GM12865 (cell line): ENCODE data around the gene KCNQ4.
A peak's percentile ranks its signal among the peaks of the same experiment; 100 is the strongest.

Experiments used
- DNase-seq: peaks from one replicate; pipeline ENCODE4 v3.0.0; 2010; ENCODE audit warnings: low read depth
- H3K4me3 ChIP-seq: 2 replicates; pipeline ENCODE4 v1.5.1; 2011; ENCODE audit warnings: mild to moderate bottlenecking, low read depth, low read length, control low read depth
- TF ChIP-seq, protein P1 (sequence below): IDR thresholded peaks from 2 replicates; pipeline ENCODE4 v1.5.1; 2011; ENCODE audit warnings: low read length, control low read depth, low read depth, inconsistent platforms; ENCODE audit not compliant: insufficient read depth; ENCODE audit errors: missing control alignments

The KCNQ4 gene

DNA sequence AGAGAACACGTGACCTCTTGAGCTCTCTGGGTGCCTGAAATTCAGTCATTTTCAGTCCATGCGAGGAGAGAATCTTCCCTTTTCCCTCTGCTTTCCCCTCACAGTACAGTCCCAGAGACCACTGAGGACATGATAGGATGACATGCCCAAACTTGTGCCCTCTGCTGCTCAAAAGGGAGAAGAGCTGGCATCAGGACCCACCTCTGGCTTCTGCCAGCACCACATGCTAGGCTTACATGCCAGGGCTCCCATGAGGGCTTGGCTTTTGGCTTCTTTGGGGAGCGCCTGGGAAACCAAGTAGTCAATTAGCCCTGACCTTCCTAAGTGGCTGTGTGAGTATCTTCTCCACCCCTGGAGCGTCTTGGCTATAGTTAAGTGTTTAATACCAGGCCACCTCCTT, 13.8 kb upstream of the KCNQ4 start:
- H3K4me3 ChIP-seq = no peak overlapping the region
- TF ChIP-seq, protein P1, sequence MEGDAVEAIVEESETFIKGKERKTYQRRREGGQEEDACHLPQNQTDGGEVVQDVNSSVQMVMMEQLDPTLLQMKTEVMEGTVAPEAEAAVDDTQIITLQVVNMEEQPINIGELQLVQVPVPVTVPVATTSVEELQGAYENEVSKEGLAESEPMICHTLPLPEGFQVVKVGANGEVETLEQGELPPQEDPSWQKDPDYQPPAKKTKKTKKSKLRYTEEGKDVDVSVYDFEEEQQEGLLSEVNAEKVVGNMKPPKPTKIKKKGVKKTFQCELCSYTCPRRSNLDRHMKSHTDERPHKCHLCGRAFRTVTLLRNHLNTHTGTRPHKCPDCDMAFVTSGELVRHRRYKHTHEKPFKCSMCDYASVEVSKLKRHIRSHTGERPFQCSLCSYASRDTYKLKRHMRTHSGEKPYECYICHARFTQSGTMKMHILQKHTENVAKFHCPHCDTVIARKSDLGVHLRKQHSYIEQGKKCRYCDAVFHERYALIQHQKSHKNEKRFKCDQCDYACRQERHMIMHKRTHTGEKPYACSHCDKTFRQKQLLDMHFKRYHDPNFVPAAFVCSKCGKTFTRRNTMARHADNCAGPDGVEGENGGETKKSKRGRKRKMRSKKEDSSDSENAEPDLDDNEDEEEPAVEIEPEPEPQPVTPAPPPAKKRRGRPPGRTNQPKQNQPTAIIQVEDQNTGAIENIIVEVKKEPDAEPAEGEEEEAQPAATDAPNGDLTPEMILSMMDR = peak; percentile 21
- DNase-seq = no peak

DNA sequence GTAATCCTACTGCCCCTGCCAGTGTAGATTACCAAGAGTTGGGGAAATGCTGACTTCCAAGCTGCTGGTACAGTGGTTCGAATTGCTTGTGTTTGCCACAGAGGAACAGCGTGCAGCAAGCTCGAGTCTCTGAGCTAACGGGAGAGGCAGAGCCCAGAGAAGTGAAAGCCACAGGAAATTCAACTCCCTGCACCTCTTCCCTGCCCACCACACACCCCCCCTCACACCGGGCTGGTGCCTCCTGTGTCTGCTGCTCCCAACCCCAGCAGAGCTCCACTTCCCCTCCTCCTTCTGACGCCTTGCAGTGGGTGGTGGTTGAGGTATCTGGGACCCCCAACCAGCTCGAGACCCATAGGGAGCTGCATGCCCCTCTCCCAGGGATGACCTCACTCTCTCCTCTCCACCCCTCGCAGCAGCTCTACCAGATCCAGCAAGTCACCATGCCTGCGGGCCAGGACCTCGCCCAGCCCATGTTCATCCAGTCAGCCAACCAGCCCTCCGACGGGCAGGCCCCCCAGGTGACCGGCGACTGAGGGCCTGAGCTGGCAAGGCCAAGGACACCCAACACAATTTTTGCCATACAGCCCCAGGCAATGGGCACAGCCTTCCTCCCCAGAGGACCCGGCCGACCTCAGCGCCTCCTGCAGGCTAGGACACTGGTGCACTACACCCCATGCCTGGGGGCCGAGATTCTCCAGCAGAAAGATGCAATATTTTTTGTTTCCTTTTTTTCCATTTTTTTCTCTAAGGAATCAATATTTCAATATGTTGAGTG, 13.1 kb upstream of the KCNQ4 start:
- no peak for DNase-seq
- TF ChIP-seq, protein P1 = no peak
- no peak overlapping the region for H3K4me3 ChIP-seq

DNA sequence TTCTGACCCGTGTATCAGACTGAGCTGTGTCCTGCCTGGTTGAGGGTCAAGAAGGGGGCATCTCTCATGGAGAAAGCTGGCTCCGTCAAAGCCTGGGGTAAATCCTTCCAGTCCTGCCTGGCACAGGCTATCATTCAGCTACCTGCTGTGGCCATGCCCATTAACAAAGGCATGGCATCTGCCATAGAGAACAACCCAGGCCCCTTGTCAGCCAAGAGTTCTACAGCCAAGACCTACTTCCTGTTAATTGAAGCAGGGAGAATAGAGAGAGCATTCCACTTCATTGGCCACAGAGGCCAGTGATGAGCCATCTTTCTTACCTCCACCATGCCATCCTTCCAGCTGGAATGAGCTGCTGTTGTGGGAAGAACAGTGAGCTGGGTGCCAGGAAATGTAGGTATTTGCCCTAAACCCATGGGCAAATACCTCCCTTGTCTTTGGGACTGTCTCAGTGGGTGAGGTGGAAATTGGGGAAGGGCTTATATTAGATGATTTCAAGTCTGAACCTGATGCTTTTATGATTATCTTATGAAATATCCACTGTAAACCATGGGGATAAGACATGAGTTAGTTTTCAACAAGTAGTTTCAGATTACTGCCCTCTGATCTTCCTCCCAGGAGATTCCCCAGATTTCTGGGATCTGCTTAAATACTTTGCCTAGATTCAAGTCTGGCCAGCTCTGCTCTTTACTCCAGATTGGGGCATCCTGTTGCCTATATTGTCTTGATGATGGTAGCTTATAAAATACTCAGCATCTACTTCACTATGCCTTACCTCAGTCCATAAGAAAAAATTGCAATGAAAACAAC, 11.2 kb upstream of the KCNQ4 start:
- TF ChIP-seq, protein P1 = no peak
- DNase-seq = no peak
- no peak overlapping the region for H3K4me3 ChIP-seq

DNA sequence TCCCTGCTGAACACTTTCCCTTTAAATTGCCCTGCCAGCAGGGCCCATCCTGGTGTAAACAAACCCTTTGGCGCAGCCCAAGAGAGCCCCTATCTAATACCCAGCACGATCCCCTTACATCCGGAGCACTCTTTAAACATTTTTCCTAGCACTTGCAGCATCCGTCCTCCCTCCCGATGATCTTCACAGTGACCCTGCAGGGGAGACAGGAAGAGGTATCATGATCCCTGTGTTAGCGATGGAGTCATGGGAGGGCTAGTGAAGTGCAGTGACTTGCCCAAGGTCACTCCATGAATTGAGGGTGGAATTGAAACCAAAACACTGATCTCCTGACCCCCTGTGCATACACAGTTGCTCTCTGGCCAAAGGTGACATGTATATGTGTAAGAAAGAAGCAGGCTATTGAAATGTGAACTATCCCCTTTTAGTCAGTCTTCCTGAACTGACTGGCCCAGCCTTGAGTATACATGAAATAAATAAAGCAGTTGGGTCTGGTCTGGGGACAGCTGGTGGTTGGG, 9.8 kb upstream of the KCNQ4 start:
- TF ChIP-seq, protein P1 = no peak
- DNase-seq = no peak
- H3K4me3 ChIP-seq = no peak overlapping the region

DNA sequence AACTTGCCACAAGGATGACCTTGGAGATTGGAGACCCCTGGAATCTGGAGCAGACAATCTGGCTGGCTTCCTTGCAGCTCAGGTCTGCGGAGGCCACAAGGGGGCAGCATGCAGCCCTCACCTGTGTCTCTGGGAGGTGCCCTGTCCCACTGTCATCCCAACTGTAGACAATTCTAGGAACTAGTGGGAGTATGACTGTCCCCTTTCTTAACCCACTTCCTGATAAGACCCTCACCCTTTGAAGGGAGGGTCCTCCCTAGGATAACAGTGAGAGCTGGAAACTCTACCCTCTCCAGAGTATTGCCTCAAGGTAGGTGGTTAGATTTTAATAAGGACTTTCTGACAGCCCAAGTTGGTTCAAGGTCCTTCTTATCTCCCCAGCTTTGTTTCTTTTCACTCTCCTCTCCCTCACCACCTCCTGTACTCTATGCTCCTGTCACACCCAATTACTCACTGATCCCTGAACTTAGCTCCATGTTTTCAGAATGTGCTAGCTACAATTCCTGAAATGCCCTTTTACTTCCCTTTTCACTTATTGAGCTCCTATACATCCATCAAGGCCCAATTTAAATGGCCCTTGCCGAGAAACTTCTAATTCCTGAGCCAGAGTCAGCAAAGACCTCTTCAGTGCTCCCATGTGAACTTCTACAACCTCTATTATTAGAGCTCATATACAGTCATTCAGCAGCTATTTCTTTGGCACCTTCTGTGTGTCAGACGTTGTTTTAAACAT, 9.2 kb upstream of the KCNQ4 start:
- DNase-seq = peak; percentile 69
- H3K4me3 ChIP-seq = no peak overlapping the region
- TF ChIP-seq, protein P1 = peak; percentile 95

DNA sequence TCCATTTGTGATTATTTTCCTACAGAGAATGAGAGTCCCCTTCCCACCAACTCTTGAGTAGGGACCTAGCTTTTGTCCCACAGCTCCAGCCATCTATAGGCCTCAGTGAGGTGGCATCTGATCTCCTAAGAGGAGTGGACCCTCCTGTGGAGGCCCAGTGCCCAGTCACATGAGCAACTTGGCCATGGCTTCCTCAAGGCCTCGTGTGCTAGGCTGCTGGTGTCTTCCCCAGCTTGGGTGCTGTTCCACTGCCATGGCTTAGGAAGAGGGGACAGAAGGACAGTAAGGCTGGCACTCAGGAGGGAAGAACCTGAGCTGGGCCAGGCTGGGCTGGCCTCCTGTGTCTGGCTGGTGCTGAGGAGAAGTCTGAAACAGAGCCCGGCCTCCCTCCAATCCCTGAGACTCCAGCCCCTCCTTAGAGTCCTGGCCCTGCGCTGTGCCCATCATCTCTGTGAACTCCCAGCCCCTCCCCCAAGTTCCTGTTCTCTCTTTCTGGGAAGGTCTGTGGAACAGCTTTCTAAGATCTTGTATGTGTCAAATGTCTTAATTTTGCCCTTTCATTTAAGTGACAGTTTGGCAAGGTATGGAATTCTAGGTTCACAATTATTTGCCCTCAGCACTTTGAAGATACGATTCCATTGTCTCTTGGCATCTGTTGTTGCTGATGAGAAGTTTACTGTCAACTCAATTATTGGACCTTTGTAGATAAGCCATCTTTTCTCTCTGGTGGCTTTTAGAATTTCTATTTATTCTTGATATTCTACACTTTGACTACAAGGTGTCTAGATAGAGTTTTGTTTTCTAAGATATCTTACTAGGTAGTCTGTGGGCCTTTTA, 7.1 kb upstream of the KCNQ4 start:
- no peak for DNase-seq
- H3K4me3 ChIP-seq = no peak overlapping the region
- TF ChIP-seq, protein P1 = no peak
